ENCODE results near the gene RNF212.

DNA sequence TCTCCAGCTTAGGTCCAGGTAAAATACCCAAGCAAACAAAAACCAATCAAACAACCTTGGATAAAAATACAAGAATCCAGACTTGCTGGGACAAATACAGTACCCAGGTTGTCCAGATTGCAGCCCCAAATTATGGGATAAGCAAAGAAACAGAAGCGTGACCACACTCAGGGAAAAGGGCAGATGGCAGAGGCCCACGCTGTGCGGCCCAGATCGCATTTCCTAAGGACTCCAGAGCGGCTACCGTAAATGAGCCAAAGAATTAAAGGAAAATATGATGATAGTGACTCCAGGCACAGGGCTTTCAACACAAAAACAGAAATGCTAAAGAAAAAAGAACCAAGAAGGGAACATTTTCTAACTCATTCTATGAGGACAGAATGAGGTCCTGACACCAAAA, 51.6 kb downstream of the RNF212 start:
- TF ChIP-seq CEBPB (IDR thresholded peaks at IDR 0.05): no peak
- TF ChIP-seq, protein P1, sequence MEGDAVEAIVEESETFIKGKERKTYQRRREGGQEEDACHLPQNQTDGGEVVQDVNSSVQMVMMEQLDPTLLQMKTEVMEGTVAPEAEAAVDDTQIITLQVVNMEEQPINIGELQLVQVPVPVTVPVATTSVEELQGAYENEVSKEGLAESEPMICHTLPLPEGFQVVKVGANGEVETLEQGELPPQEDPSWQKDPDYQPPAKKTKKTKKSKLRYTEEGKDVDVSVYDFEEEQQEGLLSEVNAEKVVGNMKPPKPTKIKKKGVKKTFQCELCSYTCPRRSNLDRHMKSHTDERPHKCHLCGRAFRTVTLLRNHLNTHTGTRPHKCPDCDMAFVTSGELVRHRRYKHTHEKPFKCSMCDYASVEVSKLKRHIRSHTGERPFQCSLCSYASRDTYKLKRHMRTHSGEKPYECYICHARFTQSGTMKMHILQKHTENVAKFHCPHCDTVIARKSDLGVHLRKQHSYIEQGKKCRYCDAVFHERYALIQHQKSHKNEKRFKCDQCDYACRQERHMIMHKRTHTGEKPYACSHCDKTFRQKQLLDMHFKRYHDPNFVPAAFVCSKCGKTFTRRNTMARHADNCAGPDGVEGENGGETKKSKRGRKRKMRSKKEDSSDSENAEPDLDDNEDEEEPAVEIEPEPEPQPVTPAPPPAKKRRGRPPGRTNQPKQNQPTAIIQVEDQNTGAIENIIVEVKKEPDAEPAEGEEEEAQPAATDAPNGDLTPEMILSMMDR (IDR thresholded peaks at IDR 0.05): no peak
- TF ChIP-seq MAZ (IDR thresholded peaks at IDR 0.05; ENCODE audit: borderline replicate concordance, low read depth, low read length): no peak
- no peak for TF ChIP-seq MYC (IDR thresholded peaks at IDR 0.05; ENCODE audit: borderline replicate concordance, low read length)
- no peak for TF ChIP-seq HOXA7 (CRISPR knock-in tag; IDR thresholded peaks at IDR 0.05)
- no peak for TF ChIP-seq RNF2 (IDR thresholded peaks at IDR 0.05; ENCODE audit: borderline replicate concordance, low read depth)
- no peak for TF ChIP-seq EP300 (IDR thresholded peaks at IDR 0.05)
- no peak for TF ChIP-seq ZFP36 (IDR thresholded peaks at IDR 0.05; ENCODE audit: borderline replicate concordance, partially characterized antibody)
- no peak for TF ChIP-seq RAD21 (conservative IDR thresholded peaks at IDR 0.05 in 1 of 2, IDR thresholded peaks at IDR 0.05 in 1 of 2)
